Panc1 (cell line): ENCODE measurements around the gene AHCYL1. TPM values are rescaled to one million over a fixed set of nuclear protein-coding genes. Genes with fewer than 3 reads are reported as not detected.

Experiments used
- ATAC-seq: fragments of 200-7000 bp; cut with Tn5 transposase; 2 replicates; pipeline ENCODE4 v1.9.1; 2020; ENCODE audit warnings: mild to moderate bottlenecking, moderate library complexity
- BruUV-seq: library from RNA; stranded (reverse); fragments of 400-500 nt; replicated peaks from 2 replicates; lab custom pipeline; 2021; lab: Mats Ljungman, UMichigan
- CTCF ChIA-PET: fragments of 300-600 bp; sonication (Branson Sonifier 250); formaldehyde crosslinking; loops from one replicate; lab custom pipeline; 2022; ENCODE audit warnings: antibody characterized with exemption; lab: Charles Lee
- POLR2A ChIA-PET: fragments of 300-600 bp; sonication (Branson Sonifier 250); formaldehyde crosslinking; loops from one replicate; lab custom pipeline; 2022; ENCODE audit warnings: antibody characterized with exemption; lab: Charles Lee
- DNase-seq: peaks from one replicate; pipeline ENCODE4 v3.0.0-alpha.2; 2010; ENCODE audit warnings: low read depth, low spot score
- H3K27ac ChIP-seq: 2 replicates; pipeline ENCODE4 v1.5.1; 2011; ENCODE audit warnings: mild to moderate bottlenecking, low read length, inconsistent platforms
- H3K27me3 ChIP-seq: fragments of 200-500 bp; sonication (Bioruptor generic); 2 replicates; pipeline ENCODE4 v1.6.0; 2014; ENCODE audit warnings: low read length, inconsistent platforms; ENCODE audit not compliant: control insufficient read depth, insufficient read depth
- H3K36me3 ChIP-seq: fragments of 200-500 bp; sonication (Bioruptor generic); 2 replicates; pipeline ENCODE4 v1.5.1; 2014; ENCODE audit warnings: inconsistent platforms, mild to moderate bottlenecking, low read length, moderate library complexity; ENCODE audit not compliant: control insufficient read depth, insufficient read depth
- H3K4me1 ChIP-seq: 2 replicates; pipeline ENCODE4 v1.5.1; 2011; ENCODE audit warnings: inconsistent platforms, mild to moderate bottlenecking, low read length, moderate library complexity; ENCODE audit not compliant: control insufficient read depth, insufficient read depth
- H3K4me3 ChIP-seq, 2 experiments: 2 replicates each; pipeline ENCODE4 v1.5.1; 2011 to 2012; ENCODE audit warnings: low read depth in 2 of 2, low read length in 2 of 2, mild to moderate bottlenecking in 2 of 2, inconsistent platforms in 1 of 2, moderate library complexity in 1 of 2
- H3K9me3 ChIP-seq: fragments of 200-500 bp; sonication (Bioruptor generic); 2 replicates; pipeline ENCODE4 v1.5.1; 2014; ENCODE audit warnings: low read depth, mild to moderate bottlenecking, inconsistent platforms, low read length, moderate library complexity; ENCODE audit not compliant: control insufficient read depth, insufficient read depth
- CTCF ChIP-seq: fragments of 450-650 bp; IDR thresholded peaks from 2 replicates; pipeline ENCODE4 v1.5.1; 2017; ENCODE audit warnings: mild to moderate bottlenecking
- POLR2AphosphoS5 ChIP-seq: IDR thresholded peaks from 2 replicates; pipeline ENCODE4 v1.6.1; 2012; ENCODE audit warnings: mild to moderate bottlenecking, low read depth, low read length, moderate library complexity
- SIN3A ChIP-seq: IDR thresholded peaks from 2 replicates; pipeline ENCODE4 v1.6.1; 2012; ENCODE audit warnings: low read depth, mild to moderate bottlenecking, low read length, moderate library complexity, borderline replicate concordance; ENCODE audit not compliant: insufficient read depth
- TCF7L2 ChIP-seq: IDR thresholded peaks from 2 replicates; pipeline ENCODE4 v1.6.1; 2011; ENCODE audit warnings: mild to moderate bottlenecking, low read depth, low read length, inconsistent platforms
- in situ Hi-C: cut with HindIII; loops from 2 replicates; pipeline ENCODE4 v1.10.0; 2016; ENCODE audit warnings: low sequenced_read_pairs, low pct_unique_long_range_greater_than_20kb
- intact Hi-C: fragments of 100-400 bp; cut with micrococcal nuclease; formaldehyde crosslinking; loops from one replicate; pipeline ENCODE4 v1.10.0; 2022; ENCODE audit not compliant: unreplicated experiment
- total RNA-seq: library from RNA; stranded (reverse); gene quantifications from one replicate; pipeline ENCODE4 v1.2.1, GENCODE V29; 2021; ENCODE audit not compliant: unreplicated experiment
- TF ChIP-seq, protein P1 (sequence below), 2 experiments: IDR thresholded peaks; 2 replicates each; pipeline ENCODE4 v1.6.1; 2011 to 2012; ENCODE audit warnings: low read depth in 2 of 2, control low read depth in 1 of 2, low read length in 1 of 2, mild to moderate bottlenecking in 1 of 2, moderate library complexity in 1 of 2; ENCODE audit not compliant: insufficient read depth in 1 of 2

The AHCYL1 gene
- total RNA-seq, 1 experiment from 2014 or later = 174 TPM

DNA sequence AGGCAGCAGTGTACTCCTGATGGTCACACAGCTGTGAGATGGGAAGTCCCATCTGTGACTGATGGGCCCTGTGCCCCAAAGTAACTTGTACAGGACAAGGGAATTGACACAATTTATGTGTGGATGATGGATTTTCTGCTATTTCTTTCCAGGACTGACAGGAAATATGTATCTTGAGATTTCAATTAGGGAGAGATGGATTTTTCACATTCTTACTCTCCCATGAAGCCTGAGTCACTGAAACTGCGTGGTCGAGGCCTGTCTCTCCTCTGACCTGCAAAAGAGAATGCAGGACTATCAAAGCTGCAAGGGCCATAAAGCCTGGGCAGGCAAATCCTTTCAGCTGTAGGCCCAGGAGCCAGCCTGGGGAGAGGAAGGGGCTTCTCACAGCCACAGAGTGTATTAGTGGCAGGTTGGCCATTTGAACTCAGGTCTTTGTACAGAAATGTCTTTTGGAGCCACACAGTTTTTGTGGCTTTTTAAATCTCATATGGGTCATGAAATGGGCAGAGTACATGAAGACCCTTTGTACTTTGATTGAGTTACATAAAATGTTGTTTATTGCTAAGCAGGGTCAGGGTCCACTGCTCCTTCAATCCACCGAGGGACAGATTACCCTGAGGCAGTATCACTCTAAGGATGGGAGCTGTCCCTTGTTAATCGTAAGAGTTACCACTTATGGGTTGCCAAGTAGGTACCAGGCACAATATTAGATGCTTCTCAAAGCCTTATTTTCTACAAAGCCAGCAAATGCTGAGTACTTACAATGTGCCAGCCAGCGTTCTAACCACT lies 71.1 kb downstream of the AHCYL1 start:
- intact Hi-C loops = no loop called here

DNA sequence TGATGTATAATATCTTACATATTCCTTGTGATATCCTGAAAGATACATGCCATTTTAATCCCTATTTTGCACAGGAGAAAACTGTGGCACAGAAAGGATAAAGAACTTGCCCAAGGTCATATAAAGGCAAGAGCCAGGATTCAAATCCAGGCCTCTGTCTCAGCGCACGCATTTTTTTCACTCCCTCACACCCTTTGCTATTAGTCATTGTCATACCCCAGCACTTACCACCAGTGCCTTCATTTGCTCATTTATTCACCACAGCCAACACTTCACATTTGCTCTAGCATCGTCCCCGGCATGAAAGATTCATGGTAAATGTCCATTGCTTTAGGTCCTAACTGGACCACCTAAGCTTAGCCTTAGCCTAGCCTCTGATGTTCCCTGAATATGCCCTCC lies 71.7 kb downstream of the AHCYL1 start:
- Histone ChIP-seq H3K27ac (no peak overlapping the region), H3K27me3 (no peaks in the 10 kb centered on the region), H3K9me3 (no peaks in the 10 kb centered on the region), H3K36me3 (peaks cover 6% of the 10 kb centered on the region), H3K4me3 (no peak overlapping the region), H3K4me1 (no peaks in the 10 kb centered on the region)
- TF ChIP-seq, protein P1, sequence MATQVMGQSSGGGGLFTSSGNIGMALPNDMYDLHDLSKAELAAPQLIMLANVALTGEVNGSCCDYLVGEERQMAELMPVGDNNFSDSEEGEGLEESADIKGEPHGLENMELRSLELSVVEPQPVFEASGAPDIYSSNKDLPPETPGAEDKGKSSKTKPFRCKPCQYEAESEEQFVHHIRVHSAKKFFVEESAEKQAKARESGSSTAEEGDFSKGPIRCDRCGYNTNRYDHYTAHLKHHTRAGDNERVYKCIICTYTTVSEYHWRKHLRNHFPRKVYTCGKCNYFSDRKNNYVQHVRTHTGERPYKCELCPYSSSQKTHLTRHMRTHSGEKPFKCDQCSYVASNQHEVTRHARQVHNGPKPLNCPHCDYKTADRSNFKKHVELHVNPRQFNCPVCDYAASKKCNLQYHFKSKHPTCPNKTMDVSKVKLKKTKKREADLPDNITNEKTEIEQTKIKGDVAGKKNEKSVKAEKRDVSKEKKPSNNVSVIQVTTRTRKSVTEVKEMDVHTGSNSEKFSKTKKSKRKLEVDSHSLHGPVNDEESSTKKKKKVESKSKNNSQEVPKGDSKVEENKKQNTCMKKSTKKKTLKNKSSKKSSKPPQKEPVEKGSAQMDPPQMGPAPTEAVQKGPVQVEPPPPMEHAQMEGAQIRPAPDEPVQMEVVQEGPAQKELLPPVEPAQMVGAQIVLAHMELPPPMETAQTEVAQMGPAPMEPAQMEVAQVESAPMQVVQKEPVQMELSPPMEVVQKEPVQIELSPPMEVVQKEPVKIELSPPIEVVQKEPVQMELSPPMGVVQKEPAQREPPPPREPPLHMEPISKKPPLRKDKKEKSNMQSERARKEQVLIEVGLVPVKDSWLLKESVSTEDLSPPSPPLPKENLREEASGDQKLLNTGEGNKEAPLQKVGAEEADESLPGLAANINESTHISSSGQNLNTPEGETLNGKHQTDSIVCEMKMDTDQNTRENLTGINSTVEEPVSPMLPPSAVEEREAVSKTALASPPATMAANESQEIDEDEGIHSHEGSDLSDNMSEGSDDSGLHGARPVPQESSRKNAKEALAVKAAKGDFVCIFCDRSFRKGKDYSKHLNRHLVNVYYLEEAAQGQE (IDR thresholded peaks at IDR 0.05; ENCODE audit: insufficient read depth in 1 of 2, low read depth in 2 of 2, low read length in 1 of 2) = no peak
- TF ChIP-seq POLR2AphosphoS5 = no peak
- TF ChIP-seq CTCF = no peak
- TF ChIP-seq SIN3A = no peak
- no peak for TF ChIP-seq TCF7L2
- intact Hi-C loops (no loop called here), in situ Hi-C loops (no loop called here)
- BruUV-seq = no TSS peak
- CTCF ChIA-PET = no interaction called here
- ATAC-seq (no peak), DNase-seq (no peak)
- POLR2A ChIA-PET = no interaction called here

More for the DNA sequence above, 71.1 kb downstream of the AHCYL1 start:
- H3K9me3 ChIP-seq = no peaks in the 10 kb centered on the region
- peaks cover 6% of the 10 kb centered on the region for H3K36me3 ChIP-seq
- TF ChIP-seq TCF7L2 = no peak
- no peaks in the 10 kb centered on the region for H3K4me1 ChIP-seq
- ATAC-seq (no peak), DNase-seq (no peak)
- H3K4me3 ChIP-seq = no peak overlapping the region
- POLR2A ChIA-PET = no interaction called here
- in situ Hi-C loops = no loop called here
- H3K27ac ChIP-seq = no peak overlapping the region
- no TSS peak for BruUV-seq
- CTCF ChIA-PET = no interaction called here
- no peaks in the 10 kb centered on the region for H3K27me3 ChIP-seq

- no TSS peak for BruUV-seq
- in situ Hi-C loops = no loop called here
Measured at GRCh38 chr1:110056776-110057175, 72.2 kb downstream of the AHCYL1 start.

More at GRCh38 chr1:110056776-110057175, 72.2 kb downstream of the AHCYL1 start:
- CTCF ChIA-PET = no interaction called here
- no peak overlapping the region for H3K4me3 ChIP-seq
- no peaks in the 10 kb centered on the region for H3K27me3 ChIP-seq
- no peak overlapping the region for H3K27ac ChIP-seq
- H3K4me1 ChIP-seq = no peaks in the 10 kb centered on the region
- DNase-seq (no peak), ATAC-seq (no peak)
- POLR2A ChIA-PET = no interaction called here
- H3K9me3 ChIP-seq = no peaks in the 10 kb centered on the region
- intact Hi-C loops = no loop called here
- H3K36me3 ChIP-seq = peaks cover 6% of the 10 kb centered on the region
- TF ChIP-seq SIN3A (no peak), CTCF (no peak)
- TF ChIP-seq, protein P1 (IDR thresholded peaks at IDR 0.05; ENCODE audit: insufficient read depth in 1 of 2, low read depth in 2 of 2, low read length in 1 of 2) = no peak
